Measurements from ENCODE around the gene MAN1A1.

Gene MAN1A1

DNA sequence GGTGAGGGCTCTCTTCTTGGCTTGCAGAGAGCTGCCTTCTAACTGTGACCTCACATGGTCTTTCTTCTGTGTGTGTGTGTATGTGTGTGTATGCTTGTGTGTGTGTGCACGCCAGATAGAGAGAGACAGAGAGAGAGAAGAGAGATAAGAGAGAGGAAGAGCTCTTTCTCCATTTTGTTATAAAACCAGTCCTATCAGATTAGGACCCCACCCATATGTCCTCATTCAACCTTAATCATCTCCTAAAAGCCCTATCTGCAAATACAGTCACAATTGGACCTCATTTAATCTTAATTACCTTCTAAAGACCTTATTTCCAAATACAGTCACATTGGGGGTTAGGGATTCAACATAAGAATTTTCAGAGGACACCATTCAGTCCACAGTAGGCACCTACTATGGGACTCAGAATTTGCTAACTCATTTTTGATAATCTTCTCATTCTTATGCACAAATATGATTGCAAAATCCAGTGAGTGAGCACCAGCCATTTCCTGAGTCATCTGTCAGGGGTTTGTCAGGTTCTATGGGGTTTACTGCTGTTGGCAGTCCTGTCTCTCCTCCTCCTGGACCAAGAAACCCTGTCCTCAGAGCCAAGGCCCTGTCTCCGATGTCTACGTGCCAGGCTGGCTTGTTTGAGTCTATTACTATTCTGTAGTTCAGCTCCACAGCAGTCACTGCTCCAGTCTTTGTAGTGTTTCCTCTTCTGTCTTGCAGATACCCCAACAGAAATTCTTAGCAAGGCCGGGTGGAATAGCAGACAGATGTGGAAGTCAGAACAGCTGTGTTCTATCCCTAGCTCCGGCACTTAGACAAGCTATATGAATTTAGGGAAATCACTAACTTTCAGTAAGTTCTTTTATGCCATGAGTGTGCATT, 212.1 kb downstream of the MAN1A1 start:
- DNase-seq, result peak; percentile 98

GRCh38 chr6:119134752-119135151, 214.8 kb downstream of the MAN1A1 start:
- no peak for DNase-seq

DNA sequence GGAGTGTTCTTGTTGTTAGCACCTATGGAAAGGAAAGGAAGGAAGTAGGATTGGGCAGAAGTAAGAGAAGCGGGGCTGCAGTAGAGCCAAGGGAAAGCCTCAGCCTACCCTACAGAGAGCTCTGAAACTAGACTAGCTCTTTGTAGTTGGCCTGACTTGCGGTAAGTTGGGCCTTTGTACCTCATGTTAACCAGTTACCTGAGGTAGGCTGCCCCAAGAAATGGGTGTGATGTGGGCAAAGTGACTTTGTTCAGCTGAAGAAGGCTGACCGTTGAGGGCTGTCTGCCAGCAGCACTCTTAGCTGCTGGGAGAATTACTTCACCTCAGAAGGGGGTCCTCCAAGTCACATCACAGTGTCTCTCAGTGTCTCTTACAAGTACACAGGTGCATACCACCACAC, 216.2 kb downstream of the MAN1A1 start:
- DNase-seq, result no peak

GRCh38 chr6:119132261-119132981, 217.1 kb downstream of the MAN1A1 start:
- DNase-seq, result peak; percentile 86

- peak; percentile 48 for DNase-seq
These were observed 219.5 kb downstream of the MAN1A1 start for GRCh38 chr6:119129968-119130484.

GRCh38 chr6:119129148-119129967, 220.2 kb downstream of the MAN1A1 start:
- DNase-seq, result peak; percentile 93

GRCh38 chr6:119128252-119128912, 221.2 kb downstream of the MAN1A1 start:
- DNase-seq, result no peak

- no peak for DNase-seq
These were observed 221.9 kb downstream of the MAN1A1 start for GRCh38 chr6:119127627-119128026.

Measured in OCI-M1 (cell line).